HG02798 (cell line): Measurements from ENCODE around the gene MAPK1.
"Not testable (repeated sequence)": the region's sequence is repeated elsewhere in the genome, so short reads cannot be mapped to it uniquely, and the experiment has no call there.

ENCODE experiments used
- ATAC-seq: cut with Tn5 transposase; IDR thresholded peaks from one replicate; pipeline ENCODE4 v1.9.1; 2021; ENCODE audit warnings: mild to moderate bottlenecking; ENCODE audit not compliant: unreplicated experiment, poor library complexity

The MAPK1 gene

DNA sequence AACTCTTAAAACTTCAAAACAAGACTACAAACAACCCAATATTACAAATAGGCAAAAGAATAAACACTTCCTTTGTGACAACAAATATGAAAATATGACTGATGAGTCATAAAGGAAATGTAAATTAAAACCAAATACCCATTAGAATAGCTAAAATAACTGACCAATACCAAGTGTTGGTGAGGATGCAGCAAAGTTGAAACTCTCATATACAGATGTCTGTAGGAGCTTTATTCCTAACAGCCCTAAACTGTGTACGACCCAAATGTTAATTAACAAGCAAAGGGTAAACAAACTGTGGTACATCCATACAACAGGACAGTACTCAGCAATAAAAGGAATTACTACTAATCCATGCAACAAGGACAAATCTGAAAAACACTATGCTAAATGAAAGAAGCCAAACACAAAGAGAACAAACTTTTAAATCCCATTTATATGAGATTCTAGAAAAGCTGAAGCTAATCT is 43.0 kb downstream of the MAPK1 start:
- no peak for ATAC-seq

DNA sequence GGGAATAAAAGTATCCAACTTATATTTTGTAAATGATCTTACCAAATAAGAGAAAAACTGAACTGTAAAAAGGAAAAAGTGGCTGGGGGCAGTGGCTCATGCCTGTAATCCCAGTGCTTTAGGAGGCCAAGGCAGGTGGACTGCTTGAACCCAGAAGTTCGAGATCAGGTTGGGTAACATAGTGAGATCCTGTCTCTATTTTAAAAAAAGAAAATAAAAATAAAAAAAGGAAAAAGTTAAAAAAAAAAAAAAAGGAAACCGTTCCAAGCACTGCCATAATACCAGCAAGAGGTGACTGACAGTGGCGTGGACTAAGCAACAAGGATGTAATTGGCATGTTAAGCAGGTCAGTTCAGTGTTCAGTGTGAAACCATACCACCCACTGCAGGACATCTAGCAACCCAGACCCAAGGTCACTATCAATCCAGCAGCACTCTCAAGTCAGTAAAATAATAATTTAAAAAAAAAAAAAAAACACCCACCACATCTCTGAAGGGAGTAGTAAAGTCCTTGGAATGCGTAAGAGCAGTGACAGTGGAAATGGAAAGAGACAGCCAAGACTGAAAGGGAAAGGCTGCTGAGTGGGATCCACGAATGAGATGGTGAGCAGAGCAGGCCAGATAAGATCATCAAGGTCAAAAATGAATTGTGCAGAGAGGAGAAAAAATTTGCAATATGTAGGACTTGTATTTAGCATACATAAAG is 43.6 kb downstream of the MAPK1 start:
- ATAC-seq, result no peak

DNA sequence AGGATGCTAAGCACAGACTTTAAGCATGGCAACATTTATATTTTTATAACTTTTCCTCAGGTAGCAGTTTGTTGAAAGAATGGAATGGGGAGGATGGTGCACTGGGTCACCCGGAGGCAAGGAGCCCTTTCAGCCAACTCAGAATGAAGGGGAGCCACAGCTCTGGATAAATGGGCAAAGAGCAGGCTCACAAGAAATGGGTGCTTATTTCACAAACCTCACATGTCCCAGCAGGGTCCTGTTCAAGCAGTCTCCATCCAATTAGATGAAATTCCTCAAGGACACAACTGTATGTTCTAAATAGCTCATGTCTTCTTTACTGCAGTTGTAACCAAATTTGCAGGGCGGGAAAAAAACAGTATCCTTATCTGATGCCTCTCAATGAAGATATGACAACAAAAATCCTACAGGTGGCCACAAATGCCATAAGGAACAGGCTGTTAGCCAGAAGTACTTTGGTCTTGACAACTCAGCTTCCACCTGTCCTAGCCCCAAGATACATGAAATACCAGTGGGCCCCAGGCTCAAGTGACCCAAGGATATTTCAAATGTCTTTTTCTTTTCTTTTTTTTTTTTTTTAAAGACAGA is 48.2 kb downstream of the MAPK1 start:
- ATAC-seq, result no peak

DNA sequence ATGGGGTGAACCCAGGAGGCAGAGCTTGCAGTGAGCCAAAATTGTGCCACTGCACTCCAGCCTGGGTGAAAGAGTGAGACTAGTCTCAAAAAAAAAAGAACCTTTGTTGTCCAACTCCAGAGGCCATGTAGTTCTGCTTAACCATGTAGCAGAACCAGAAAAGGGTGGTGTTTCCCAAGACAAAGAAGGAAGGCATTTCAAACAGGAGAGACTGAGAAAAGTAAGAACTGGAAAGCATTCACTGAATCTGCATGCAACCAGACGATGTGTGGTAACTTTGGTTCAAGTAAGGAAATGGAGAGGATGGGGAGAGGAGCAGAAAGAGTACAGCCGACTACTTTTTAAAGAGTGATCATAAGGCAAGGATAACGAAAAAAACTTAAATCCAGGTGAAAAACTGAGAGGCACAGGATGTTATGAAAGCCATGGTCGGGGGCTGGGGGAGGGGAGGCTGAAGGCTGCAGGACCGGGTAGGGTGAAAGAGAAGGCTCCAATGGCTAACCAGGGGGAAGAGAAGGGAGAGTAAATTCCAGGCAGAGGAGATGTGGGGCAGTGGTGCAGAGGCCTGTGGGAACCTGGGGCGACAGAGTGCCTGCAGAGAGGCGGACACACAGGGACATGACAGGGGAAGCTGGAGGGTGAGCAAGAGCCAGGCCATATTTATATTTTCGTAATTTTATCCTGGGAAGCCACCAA is 48.8 kb downstream of the MAPK1 start:
- ATAC-seq, result no peak

DNA sequence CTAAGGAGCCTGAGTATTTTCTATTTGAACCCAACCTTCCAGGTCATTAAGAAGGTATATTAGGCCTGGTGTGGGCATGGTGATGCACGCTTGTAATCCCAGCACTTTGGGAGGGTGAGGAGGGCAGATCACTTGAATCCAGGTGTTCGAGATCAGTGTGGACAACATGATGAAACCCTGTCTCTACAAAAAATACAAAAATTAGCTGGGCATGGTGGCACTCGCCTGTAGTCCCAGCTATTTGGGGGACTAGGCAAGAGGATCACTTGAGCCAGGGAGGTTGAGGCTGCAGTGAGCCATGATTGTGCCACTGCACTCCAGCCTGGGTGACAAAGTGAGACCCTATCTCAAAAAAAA is 50.0 kb downstream of the MAPK1 start:
- not testable (repeated sequence) for ATAC-seq

DNA sequence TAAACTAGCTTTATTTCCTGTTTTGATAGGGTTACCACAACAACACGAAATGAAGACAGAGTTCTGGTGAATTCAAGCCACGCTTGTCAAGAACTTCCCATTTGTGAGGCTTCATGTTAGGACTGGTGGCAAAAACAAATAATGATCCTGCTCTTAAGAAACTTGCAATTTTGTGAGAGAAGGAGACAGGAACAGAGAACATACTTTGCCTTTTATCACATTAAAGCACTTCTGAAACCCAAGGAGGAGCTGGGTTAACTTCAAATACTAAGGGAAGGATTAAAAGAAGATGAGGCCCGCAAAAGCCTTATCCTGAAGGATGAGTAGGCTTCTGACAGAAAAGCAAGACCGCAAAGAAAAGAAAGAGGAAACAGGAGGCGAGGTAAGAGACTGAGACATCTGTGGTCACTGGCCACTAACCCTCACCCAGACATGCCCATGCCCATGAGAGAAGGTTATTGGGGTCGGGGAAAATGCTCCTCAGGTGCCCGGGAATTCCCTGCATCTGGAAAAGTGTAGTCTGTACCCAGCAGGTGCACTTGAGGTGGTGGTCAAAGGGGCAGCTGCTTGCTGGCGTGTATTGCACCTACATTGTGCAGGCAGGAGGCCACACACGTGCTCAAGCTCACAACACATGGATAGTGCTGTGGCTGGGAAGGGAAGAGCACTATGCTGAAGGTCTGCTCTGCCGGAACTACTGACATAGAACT is 50.5 kb downstream of the MAPK1 start:
- ATAC-seq, result no peak

DNA sequence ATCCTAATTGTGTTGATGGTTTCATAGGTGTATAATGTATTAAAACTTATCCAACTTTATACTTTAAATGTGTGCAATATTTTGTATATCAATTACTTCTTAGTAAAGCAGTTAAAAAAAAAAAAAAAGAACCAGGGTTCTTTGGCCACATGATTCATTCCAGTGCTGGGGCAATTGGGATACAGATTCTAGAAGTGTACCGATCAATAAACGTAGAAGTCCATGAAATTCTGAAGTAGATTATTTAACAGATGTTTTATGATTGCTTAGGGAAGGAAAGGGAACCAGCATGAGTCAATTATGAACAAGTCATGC is 51.0 kb downstream of the MAPK1 start:
- no peak for ATAC-seq

DNA sequence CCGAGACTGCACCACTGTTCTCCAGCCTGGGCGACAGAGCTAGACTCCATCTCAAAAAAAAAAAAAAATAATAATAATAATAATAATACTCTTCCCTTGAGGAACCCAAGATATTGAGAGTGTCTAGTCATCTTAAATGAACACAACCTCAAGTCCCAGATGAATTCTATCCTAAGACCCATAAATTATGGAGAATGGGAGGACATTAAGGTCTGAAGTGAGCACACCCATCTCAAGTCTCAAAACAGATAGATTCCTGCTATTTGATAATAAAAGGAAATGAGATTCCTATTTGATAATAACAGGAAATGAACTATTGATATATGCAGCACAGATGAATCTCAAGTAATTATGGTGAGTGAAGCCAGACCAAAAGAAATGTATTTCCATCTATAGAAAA is 51.5 kb downstream of the MAPK1 start:
- ATAC-seq, result no peak

DNA sequence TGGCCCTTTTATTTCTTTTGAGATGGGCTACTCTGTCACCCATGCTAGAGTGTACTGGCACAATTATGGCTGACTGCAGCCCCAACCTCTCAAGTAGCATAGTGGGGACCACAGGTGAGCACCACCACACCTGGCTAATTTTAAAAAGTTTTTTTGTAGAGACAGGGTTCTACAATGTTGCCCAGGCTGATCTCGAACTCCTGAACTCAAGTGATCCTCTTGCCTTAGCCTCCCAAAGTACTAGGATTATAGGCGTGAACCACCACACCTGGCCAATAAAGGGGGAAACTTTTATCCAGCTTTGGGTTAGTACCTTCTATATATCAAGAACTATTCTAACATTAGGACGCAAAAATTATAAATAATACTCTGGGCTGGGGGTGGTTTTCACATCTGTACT is 52.1 kb downstream of the MAPK1 start:
- ATAC-seq, result no peak

DNA sequence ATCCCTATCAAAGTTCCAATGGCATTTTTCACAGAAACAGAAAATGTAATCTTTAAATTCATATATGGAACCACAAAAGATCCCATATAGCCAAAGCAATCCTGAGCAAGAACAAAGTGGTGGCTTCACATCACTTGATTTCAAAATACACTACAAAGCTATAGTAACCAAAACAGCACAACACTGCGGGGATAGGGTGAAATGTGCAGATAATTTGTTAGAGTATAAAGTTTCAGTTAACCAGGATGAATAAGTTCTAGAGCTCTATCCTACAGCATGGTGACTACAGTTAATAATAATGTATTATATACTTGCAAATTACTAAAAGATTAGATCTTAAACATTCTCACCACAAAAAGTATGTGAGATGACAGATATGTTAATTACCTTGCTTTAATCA is 55.5 kb downstream of the MAPK1 start:
- no peak for ATAC-seq

DNA sequence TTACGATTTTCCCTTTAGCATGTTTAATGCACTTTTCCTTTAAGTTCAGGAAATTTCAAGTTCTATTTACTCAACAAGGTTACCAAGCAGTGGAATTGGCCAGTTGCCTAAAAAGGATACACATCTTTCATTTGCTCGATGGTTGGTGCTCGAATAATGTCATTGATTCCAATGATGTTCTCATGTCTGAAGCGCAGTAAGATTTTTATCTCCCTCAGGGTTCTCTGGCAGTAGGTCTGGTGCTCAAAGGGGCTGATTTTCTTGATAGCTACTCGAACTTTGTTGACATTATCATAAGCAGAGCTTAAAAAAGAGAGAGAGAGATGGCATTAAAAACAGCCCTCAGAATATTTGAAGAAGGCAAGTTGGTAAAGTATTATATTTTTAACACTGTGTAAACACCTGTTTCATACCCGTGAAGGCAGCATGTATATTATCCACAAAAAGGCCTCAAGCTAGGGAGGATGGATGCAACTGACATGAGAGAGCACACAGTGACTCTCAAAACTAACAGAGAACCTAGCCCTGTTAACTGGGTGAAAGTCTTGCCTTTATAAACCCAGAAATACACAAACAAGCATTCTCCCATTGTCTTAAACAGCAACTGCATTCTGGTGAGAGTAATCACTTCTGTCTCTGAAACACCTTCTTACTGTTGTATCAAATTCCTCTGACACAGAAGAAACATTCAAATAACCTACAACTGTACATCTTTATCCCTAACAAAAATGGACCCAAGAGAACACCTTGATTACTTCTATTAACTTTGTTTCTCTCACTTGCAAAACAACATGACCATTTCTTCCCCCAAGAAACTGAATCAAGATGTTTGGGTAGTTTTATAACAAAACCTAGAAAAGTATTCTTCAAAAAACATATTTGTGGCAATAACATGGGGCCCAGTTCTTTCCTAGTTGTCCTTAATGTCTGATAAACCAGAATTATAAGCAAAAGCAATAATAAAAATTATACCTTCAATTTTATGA is 59.6 kb downstream of the MAPK1 start:
- ATAC-seq, result no peak

DNA sequence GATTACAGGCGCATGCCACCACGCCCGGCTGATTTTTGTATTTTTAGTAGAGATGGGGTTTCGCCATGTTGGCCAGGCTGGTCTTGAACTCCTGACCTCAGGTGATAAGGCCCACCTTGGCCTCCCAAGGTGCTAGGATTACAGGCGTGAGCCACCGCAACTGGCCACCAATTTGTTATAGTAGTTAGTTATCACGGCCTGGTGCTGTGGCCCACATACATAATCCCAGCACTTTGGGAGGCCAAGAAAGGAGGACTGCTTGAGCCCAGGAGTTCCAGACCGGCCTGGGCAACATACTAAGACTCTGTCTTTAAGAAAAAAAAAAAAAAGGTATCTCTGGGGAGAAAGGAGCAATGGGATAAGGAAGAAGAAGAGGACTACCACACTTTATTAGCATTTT is 62.1 kb downstream of the MAPK1 start:
- not testable (repeated sequence) for ATAC-seq

DNA sequence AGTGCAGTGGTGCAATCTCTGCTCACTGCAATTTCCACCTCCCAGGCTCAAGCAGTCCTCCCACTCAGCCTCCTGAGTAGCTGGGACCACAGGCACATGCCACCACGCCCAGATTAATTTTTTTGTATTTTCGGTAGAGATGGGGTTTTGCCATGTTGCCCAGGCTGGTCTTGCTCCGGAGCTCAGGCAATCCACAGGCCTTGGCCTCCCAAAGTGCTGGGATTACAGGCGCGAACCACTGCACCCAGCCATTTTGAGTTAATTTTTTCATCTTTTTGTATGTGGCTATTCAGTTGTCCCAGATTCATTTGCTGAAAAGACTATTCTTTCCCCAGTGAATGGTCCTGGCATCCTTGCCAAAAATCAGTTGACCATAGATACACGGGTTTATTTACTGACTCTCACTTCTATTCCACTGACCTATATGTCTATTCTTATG is 63.6 kb downstream of the MAPK1 start:
- ATAC-seq, result no peak

DNA sequence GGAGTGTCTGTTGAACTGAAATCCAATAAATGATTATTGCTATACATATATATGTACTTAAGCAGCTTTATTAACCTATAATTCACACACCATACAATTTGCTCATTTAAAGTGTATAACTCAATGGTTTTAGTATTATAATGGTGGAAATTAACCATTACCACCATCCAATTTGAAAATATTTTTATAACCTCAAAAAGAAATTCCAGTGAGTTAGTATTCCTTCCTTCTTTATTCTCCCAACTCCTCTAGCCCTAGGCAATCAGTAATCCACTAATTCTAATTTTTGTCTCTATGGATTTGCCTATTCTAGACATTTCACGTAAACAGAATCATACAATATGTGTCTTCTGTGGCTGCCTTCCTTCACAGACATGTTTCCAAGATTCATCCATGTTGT is 64.8 kb downstream of the MAPK1 start:
- ATAC-seq, result no peak

DNA sequence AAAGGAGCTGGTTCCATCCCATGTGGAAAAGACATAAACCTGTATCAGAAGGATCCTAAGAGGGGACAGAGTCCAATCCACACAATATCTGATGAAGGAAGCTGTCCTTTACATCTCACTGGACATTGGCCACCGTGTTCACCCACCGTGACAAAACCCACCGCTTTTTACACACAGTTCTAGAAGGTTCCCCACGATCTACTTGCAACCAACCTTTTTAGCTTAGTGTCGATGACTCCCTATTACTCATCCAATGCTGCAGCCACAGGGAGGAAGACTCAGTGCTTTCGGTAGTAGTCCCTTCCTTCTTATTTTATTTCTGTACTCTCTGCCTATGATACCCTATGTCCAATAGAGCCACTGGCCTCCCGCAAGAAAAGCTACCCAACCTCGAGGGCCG is 65.4 kb downstream of the MAPK1 start:
- ATAC-seq, result no peak

DNA sequence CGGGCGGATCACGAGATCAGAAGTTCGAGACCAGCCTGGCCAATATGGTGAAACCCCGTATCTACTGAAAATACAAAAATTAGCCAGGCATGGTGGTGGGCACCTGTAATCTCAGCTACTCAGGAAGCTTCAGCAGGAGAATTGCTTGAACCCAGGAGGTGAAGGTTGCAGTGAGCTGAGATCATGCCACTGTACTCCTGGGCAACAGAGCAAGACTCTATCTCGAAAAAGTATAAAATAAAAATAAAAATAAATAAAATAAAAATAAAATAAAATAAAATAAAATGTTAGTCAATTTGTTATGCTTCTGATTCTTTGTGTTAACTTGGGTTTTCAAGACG is 66.2 kb downstream of the MAPK1 start:
- not testable (repeated sequence) for ATAC-seq

DNA sequence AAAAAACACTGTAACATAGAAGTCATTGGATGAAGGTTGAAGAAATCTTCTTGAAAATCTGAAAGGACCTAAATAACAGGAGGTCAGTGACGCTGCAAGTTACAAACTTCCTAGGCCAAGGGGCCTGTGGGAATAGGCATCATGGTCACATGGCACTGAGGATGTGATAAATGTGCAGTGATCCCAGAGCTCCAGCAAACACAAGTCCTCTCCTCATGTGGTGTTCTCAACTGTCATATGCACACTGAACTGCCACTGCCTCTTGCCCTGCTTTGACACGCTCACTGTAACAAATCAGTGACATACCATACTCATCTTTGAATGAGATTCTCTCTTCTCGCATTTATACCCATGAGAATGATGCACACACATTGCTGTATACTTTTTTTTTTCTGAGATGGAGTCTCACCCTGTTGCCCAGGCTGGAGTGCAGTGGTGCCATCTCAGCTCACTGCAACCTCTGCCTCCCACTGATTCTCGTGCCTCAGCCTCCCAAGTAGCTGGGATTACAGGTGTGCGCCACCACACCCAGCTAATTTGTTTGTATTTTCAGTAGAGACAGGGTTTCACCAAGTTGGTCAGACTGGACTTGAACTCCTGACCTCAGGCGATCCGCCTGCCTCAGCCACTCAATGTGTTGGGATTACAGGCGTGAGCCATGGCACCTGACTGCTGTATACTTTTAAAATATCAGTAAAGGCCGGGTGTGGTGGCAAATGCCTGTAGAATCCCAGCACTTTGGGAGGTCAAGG is 66.7 kb downstream of the MAPK1 start:
- no peak for ATAC-seq

DNA sequence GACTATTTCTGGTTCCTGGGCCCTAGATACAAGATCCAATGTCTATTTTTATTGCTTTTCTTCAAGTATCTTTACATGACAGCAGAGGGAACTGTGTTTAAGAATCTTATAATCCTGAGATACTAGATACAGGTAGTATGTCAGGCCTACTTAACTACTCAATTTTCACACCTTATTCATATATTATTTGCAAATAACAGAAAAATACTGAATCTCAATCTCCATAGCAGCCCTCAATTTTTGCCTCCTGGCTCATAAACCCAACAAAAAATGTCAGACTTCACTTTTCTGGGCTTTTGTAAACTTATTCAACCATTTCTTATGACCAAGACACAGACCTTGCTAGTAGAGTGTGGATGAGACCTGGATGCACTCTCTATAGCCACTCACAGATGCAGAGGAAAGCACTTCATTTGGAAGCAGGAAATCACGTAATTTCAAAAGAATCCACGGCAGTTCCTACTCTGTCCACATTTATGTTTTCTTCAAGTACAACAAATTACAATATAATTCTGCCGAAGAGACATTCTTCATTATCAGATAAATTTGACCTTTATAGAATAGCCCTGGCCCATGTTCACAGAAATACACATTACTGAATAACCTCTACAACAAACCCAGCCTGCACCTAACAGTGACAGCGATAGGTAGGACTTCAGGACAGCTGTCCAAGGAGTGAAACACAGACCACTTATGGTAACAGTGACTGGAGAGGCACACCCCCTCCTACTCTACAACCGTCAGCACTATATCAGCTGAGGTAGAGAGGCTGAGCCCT is 69.8 kb downstream of the MAPK1 start:
- ATAC-seq, result no peak

DNA sequence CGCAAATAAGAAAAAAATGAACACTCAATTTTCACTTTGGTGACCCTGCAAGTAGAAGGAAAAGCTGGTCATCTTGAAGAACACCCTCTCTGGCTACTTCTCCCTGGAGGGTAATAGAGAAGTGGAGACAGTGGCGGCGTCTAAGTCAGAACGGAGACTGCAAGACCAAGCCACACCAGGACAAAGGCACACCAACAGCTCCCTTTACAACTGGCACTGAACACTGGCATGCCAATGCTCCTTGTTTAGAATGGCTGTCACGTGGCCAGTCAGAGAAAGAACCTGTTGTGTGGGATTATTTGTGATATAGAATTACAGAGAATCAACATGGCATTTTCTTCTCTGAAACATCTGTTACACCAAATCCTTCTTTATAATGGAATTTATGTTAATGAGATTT is 70.6 kb downstream of the MAPK1 start:
- ATAC-seq, result no peak
